T-helper 1 cell treated with Interleukin-12 subunit alpha and Interleukin-12 subunit beta and Interleukin-4 antibody, amounts not matched to agents 30 μg/mL and 1 μg/mL, for 36 hours (primary cell): Measurements from ENCODE around the gene PPEF2.

ENCODE experiments used
- H3K27ac Mint-ChIP-seq: one replicate; pipeline ENCODE4 v1.8.0; 2021; ENCODE audit warnings: mild to moderate bottlenecking, mixed read lengths
- H3K27me3 Mint-ChIP-seq: one replicate; pipeline ENCODE4 v1.8.0; 2021; ENCODE audit warnings: low read depth, mixed read lengths
- H3K36me3 Mint-ChIP-seq: one replicate; pipeline ENCODE4 v1.8.0; 2021; ENCODE audit warnings: low read depth, mixed read lengths
- H3K4me1 Mint-ChIP-seq: one replicate; pipeline ENCODE4 v1.8.0; 2021; ENCODE audit warnings: low read depth, mixed read lengths
- H3K4me3 Mint-ChIP-seq: one replicate; pipeline ENCODE4 v1.8.0; 2021; ENCODE audit warnings: mild to moderate bottlenecking, moderate library complexity, mixed read lengths
- H3K9me3 Mint-ChIP-seq: one replicate; pipeline ENCODE4 v1.8.0; 2021; ENCODE audit warnings: mixed read lengths

The PPEF2 gene

DNA sequence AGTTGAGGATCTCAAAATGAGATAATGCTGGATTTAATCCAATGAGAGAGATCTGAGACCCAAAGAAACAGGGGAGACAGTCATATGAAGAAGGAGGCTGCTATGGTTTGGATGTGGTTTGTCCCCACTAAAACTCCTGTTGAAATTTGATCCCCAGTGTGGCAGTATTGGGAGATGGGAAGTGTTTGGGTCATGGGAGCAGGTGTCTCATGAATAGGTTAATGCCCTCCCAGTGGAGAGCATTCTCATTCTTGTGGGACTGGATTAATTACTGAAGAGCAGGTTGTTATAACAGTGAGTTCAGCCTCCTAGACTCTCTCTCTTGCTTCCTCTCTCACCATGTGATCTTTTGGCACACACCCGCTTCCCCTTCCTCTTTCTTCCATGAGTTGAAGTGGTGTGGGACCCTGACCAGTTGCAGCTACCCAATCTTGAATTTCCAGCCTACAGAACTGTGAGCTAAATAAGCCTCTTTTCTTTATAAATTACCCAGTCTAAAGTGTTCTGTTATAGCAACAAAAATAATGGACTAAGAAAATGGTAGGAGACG, 70.3 kb downstream of the PPEF2 start:
- Mint-ChIP-seq H3K27ac (no peak overlapping the region), H3K4me3 (no peak overlapping the region)

DNA sequence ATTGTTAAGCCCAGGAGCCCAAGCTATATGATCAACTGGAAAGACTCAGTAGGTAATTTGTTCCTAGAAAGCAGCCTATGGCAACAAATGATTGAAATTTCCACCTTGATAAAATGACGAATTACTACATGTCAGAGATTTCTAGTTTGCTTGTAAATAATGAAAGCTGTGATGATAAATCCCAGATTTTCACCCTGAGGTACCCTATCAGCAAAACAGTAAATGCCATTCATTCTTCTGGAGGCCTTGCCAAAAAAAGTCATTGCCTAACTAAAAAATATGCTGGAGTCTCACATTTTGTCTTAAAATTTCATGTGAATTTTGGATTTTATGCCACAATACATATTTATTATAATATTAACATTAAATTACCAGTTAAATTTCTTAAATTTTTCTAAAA, 71.3 kb downstream of the PPEF2 start:
- Mint-ChIP-seq H3K27ac (no peak overlapping the region), H3K4me3 (no peak overlapping the region), H3K36me3 (no peaks in the 10 kb centered on the region), H3K4me1 (no peaks in the 10 kb centered on the region), H3K9me3 (no peaks in the 10 kb centered on the region), H3K27me3 (peaks cover 14% of the 10 kb centered on the region)

More for the DNA sequence above, 70.3 kb downstream of the PPEF2 start:
- no peaks in the 10 kb centered on the region for H3K36me3 Mint-ChIP-seq
- no peaks in the 10 kb centered on the region for H3K9me3 Mint-ChIP-seq
- no peaks in the 10 kb centered on the region for H3K4me1 Mint-ChIP-seq
- peaks cover 14% of the 10 kb centered on the region for H3K27me3 Mint-ChIP-seq

DNA sequence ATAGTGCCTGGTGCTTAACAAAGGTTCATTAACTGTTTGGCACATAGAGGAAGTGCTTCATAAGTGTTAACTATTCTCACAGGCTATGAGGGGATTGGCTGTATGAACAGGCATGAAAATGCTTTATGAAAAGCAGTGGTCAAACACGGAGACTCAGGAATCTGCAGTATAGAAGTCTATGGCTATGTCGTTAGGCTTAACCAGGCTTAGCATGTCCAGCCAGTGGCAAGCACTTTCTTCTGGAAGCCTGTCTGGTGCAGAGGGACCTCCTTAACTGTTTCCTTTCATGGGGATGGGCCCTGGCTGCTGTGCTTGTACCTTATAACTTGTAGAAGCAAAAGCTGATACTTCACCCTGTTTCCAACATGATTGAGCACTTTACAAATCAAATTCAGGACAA, 78.4 kb downstream of the PPEF2 start:
- no peaks in the 10 kb centered on the region for H3K4me1 Mint-ChIP-seq
- H3K9me3 Mint-ChIP-seq: no peaks in the 10 kb centered on the region
- H3K27ac Mint-ChIP-seq: no peak overlapping the region
- no peaks in the 10 kb centered on the region for H3K36me3 Mint-ChIP-seq
- no peak overlapping the region for H3K4me3 Mint-ChIP-seq
- H3K27me3 Mint-ChIP-seq: peaks cover under 1% of the 10 kb centered on the region

DNA sequence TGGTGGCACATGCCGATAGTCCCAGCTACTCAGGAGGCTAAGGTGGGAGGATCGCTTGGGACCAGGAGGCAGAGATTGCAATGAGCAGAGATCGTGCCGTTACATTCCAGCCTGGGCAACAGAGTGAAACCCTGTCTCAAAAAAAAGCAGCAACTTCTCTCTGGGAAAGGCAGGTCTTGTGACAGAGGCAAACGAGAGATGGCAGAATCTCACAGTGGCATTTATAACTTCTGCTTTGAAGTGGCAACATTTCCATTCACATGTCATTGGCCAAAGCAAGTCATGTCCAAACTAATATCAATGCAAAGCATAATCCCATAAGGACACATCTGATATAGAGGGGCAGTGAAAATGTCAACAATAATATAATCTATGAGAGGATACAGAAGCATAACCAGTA, 79.8 kb downstream of the PPEF2 start:
- H3K27ac Mint-ChIP-seq: no peak overlapping the region
- H3K4me3 Mint-ChIP-seq: no peak overlapping the region
- H3K9me3 Mint-ChIP-seq: no peaks in the 10 kb centered on the region
- no peaks in the 10 kb centered on the region for H3K4me1 Mint-ChIP-seq
- H3K27me3 Mint-ChIP-seq: no peaks in the 10 kb centered on the region
- H3K36me3 Mint-ChIP-seq: no peaks in the 10 kb centered on the region

DNA sequence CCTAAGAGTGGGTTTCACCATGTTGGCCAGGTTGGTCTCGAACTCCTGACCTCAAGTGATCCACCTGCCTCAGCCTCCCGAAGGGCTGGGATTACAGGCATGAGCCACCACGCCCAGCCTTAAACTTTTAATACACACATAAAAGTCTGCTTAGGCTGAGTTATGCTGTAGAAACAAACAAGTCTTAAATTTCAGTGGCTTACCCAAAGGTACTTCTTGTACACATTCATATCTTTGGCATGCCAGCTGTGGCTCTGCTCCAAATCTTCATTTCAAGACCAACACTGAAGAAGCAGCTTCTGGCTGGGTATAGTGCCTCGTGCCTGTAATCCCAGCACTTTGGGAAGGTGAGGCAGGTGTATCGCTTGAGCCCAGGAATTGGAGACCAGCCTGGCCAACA, 80.3 kb downstream of the PPEF2 start:
- H3K4me3 Mint-ChIP-seq: no peak overlapping the region
- no peaks in the 10 kb centered on the region for H3K9me3 Mint-ChIP-seq
- H3K36me3 Mint-ChIP-seq: peaks cover under 1% of the 10 kb centered on the region
- H3K27me3 Mint-ChIP-seq: no peaks in the 10 kb centered on the region
- no peak overlapping the region for H3K27ac Mint-ChIP-seq
- no peaks in the 10 kb centered on the region for H3K4me1 Mint-ChIP-seq

DNA sequence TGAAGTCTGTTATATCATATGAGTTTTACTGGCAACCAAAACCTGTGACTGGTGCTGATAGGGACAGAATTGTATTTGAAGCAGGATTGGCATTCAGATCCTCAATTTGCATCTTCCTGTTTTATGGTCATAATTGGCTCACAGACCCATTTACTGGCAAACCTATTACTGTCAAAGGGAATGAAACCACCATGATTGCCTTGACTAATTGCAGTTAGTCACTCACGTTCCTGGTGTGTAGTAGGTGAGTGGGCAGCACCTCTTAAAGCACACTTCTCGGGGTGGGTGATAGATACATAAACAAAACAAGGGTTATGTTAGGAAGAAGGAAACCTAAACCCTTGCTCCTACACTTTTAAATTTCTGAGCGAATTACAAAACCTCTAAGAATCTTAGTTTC, 81.0 kb downstream of the PPEF2 start:
- no peaks in the 10 kb centered on the region for H3K4me1 Mint-ChIP-seq
- no peak overlapping the region for H3K4me3 Mint-ChIP-seq
- H3K27me3 Mint-ChIP-seq: no peaks in the 10 kb centered on the region
- no peak overlapping the region for H3K27ac Mint-ChIP-seq
- H3K9me3 Mint-ChIP-seq: no peaks in the 10 kb centered on the region
- H3K36me3 Mint-ChIP-seq: peaks cover 2% of the 10 kb centered on the region

GRCh38 chr4:75820676-75821075, 81.6 kb downstream of the PPEF2 start:
- peaks cover 2% of the 10 kb centered on the region for H3K36me3 Mint-ChIP-seq
- no peaks in the 10 kb centered on the region for H3K4me1 Mint-ChIP-seq
- no peaks in the 10 kb centered on the region for H3K9me3 Mint-ChIP-seq
- no peak overlapping the region for H3K4me3 Mint-ChIP-seq
- no peaks in the 10 kb centered on the region for H3K27me3 Mint-ChIP-seq
- no peak overlapping the region for H3K27ac Mint-ChIP-seq

DNA sequence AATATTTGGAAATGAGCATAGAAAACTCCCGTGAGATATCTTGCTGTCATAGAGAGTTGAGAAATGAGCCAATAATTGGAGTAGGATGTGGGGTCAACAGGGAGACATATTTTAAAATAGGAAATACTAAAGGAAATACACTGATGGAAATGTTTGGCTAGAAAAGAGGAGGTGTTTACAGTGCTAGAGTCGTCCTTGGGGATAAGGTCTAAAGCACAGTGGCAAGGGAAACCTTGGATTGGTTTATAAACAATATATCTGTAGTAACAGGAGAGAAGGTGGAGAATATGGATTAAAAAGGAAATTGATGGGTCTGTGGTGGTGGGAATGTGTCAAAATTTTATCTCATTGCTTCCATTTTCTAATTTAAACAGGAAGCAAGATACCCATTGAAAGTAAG, 82.1 kb downstream of the PPEF2 start:
- no peaks in the 10 kb centered on the region for H3K9me3 Mint-ChIP-seq

GRCh38 chr4:75819121-75819520, 83.1 kb downstream of the PPEF2 start:
- Mint-ChIP-seq H3K27ac (no peak overlapping the region), H3K36me3 (peaks cover 12% of the 10 kb centered on the region), H3K9me3 (no peaks in the 10 kb centered on the region), H3K27me3 (no peaks in the 10 kb centered on the region), H3K4me3 (no peak overlapping the region), H3K4me1 (no peaks in the 10 kb centered on the region)

More for the DNA sequence above, 82.1 kb downstream of the PPEF2 start:
- H3K27ac Mint-ChIP-seq: no peak overlapping the region
- H3K4me3 Mint-ChIP-seq: no peak overlapping the region
- no peaks in the 10 kb centered on the region for H3K27me3 Mint-ChIP-seq
- no peaks in the 10 kb centered on the region for H3K4me1 Mint-ChIP-seq
- peaks cover 2% of the 10 kb centered on the region for H3K36me3 Mint-ChIP-seq

- no peak overlapping the region for H3K4me3 Mint-ChIP-seq
- H3K36me3 Mint-ChIP-seq: peaks cover 15% of the 10 kb centered on the region
- H3K4me1 Mint-ChIP-seq: no peaks in the 10 kb centered on the region
- H3K27ac Mint-ChIP-seq: no peak overlapping the region
- no peaks in the 10 kb centered on the region for H3K27me3 Mint-ChIP-seq
- no peaks in the 10 kb centered on the region for H3K9me3 Mint-ChIP-seq
Observed at GRCh38 chr4:75817901-75818300, 84.4 kb downstream of the PPEF2 start.
